GM18867 (cell line): ENCODE data around the gene DPYD.
A peak's percentile ranks its signal among the peaks of the same experiment; 100 is the strongest.

Experiments used
- ATAC-seq: cut with Tn5 transposase; IDR thresholded peaks from one replicate; pipeline ENCODE4 v1.9.1; 2021; ENCODE audit warnings: mild to moderate bottlenecking, moderate library complexity; ENCODE audit not compliant: unreplicated experiment

DPYD gene

DNA sequence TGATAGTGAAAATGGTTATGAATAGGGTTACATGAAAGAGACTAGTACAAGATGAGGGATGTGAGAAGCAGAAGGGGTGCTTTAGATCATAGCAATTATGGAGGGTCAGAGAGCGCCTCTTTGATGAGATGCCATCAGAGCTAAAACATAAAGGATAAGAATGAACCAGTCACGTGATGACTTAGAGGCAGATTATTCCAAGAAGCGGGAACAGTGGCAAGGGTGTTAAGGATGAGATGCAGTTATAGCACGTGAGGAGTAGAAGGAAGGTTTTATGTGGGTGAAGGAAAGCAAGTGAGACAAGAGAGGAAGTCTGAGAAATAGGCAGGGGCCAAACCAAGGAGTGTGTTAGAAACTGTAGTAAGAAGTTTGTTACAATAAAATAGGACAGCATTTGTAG lies 360.1 kb downstream of the DPYD start:
- ATAC-seq: no peak

DNA sequence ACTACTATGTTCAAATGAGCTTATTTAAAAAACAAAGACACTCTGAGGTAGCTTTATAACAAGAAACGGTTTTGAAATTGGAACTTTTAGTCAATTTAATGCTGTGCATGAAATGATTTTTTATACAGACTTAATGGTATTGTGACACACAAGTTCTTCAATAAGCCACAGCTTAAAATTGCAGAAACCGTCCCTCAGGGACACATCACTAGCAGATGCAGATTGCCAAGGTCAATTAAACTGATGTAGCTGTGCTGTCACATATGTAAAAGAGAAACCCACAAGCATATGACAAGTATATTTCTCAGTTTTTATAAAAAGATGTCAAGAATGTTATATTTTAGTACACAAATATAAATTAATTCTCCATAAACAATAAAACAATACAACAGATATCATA lies 366.9 kb downstream of the DPYD start:
- ATAC-seq: no peak

DNA sequence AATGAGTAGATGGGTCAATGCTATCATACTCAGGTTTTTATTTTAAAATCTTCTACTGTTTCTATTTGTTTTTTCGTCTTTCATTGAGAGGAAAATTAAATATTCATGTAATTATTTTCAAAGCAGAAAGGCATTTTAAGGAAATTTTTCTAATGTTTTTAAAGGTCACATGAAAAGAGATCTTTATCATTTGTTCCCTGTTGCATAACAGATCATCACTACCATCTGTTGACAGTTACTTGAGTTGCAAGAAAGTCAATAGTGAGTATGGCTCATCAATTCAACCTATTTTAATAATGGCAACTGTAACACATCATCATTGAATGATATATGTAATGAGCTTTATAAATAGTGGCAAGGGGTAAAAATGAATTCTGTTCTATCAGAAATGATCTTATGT lies 369.7 kb downstream of the DPYD start:
- no peak for ATAC-seq

DNA sequence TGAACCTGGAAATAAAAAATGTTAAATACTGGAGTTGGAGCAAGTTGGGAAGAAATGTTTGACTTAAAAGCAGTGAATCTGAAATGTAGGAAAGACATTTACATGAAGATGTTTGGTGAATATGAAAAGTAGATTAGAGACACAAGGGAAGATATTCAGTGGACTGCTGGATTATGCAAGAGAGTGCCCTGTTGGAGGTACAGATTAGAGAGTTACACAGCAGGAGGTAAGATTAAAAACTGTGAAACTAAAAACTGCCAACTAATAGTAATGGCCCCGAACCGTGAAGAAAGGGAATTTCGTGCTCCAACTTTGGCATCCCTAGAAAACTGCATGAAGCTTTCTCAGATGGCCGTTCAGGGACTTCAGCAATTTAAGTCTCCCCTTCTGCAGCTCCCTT lies 375.4 kb downstream of the DPYD start:
- ATAC-seq: no peak

DNA sequence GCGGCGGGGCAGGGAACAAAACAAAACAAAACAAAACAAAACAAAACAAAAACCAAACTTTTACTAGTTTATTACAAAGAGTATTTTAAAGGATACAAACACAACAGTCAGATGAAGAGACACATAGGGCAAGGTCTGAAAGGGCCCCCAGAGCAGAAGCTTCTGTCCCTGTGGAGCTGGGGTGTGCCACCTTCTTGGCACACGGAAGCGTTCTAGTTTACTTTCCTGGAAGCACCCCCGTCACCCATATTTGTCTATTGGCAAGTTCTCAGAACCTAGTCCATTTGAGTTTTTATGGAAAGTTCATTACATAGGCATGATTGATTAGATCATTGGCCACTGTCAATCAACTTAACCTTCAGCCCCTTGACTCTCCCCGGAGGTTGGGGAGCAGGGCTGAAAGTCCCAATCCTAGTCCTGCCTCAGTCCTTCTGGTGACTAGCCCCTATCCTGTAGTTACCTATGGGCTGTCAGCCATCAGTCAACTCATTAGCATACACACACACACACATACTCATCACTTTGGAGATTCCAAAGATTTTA lies 380.4 kb downstream of the DPYD start:
- ATAC-seq: no peak

DNA sequence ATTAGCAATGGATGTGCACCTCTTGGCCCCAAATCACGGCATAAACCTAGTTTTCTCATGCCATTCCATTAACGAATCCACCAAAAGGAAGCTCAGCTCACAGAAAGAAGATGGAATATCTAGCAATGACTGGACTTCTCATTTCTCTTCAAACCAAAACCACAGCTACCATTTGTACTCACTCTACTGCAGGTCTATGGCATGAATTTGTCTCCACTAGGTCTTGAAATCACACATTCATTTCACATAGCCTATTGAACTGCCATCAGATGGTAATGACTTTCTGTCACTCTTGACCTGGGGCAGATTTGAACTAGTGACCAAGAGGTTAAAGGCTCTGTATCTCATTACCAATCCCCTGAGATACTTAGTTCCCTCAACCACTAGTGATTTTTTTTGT lies 382.7 kb downstream of the DPYD start:
- ATAC-seq: no peak

DNA sequence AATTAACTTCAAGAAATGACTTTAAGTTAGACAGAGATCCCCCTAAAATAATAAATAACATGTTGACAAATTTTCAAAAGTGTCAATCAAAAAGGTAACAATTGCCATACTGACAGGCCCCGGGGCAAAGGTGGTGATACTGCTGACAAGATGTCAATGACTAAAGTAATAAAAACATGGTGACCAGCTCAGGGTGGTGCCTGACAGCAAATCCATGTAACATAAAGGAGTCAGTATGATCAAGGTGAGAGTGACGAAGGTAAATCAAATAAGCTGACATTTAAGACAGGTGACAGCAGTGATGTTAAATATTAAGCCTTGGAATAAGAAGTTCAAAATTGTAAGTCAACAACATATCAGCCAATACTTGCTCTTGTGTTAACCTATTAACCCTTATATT lies 387.5 kb downstream of the DPYD start:
- no peak for ATAC-seq

DNA sequence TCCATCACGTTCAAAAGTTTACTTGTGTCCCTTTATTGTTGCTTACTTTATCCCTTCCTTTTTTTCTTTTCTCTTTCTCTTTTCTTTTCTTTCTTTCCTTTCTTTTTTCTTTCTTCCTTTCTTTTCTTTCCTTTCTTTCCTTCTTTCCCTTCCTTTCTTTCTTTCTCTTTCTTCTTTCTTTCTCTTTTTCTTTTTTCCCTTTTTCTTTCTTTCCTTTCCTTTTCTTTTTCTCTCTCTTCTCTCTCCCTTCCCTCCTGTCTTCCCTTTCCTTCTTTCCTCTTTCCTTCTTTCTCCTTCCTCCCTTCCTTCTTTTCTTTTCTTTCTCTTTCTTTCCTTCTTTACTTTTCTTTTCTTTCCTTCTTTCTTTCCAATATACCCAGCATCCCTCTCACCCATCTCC lies 391.2 kb downstream of the DPYD start:
- ATAC-seq: no peak

DNA sequence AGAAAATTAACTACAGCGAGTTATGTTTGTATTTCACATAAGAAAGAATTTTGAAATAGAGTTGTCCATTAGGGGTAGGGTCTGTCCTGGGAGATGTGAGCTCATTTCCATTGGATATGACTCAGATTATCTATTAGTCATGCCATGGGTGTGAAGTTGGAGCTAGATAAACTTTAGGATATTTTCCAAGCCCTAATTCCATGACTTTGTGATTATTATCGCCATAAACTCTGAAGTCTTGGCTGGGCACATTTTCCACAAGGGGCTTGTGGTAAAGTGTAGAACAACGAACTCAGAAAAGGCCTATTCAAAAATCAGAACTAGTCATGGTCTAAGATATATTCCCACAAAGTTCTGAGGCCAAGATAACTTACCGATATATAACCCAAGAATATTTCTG lies 396.6 kb downstream of the DPYD start:
- no peak for ATAC-seq

DNA sequence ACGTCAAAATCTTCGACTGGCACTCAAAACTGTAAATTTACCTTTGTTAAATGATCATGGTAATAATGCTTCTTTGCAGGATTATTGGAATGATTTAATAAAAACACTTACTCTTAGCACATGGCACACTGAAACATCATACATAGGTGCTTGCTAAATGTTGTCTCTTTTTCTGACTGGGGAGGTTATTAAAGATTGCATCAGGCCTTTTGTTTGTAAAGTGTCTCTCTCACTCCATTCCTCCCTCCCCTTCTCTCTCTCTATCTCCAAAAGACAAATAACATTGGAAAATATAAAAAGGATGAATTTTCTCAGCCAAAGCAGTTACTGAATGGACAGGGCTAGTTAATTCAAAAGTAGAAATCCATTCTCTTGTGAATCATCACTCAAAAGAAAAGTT lies 404.2 kb downstream of the DPYD start:
- ATAC-seq: no peak

DNA sequence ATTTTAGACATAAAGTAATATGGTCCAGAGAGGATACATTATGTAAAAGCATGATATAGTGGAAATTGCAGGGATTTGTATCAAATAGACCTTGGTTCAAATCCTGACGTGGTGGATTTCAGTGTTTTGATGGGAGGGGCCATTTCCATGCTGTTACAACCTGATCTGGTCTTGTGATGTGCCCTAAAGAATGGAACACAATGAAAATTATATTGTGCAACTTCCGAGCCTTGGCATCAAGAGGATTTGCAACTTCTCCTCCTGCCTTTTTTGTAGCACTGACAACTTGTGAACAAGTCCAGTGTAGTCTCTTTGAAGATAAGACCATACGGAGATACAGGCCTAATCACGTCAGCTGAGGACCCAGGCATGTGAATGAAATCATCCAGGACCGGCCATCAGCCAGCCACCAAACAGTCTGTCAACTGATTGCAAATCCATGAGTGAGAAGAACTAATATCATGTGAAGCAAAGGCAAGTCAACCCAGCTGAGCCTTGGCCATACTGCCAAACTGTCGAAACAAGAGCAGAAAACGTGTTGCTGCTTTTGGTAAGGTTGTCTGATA lies 412.1 kb downstream of the DPYD start:
- ATAC-seq: no peak

DNA sequence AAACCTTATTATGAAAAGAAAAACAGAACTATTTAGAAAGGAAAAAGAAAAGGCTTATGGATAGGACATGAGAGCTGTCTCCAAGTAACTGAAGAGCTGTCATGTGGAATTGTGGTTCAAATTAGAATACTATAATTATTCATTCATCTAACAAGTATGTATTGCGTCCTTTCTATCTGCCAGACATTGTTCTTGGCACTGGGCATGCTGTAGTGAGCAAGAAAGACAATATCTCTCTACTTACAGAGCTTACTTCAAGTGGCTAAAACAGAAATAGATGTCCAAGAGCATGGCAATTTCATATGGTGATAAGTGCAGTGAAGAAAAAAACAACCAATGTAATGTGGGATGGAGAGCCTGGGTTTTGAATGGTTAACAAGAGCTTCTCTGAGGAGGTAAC lies 413.0 kb downstream of the DPYD start:
- ATAC-seq: no peak

DNA sequence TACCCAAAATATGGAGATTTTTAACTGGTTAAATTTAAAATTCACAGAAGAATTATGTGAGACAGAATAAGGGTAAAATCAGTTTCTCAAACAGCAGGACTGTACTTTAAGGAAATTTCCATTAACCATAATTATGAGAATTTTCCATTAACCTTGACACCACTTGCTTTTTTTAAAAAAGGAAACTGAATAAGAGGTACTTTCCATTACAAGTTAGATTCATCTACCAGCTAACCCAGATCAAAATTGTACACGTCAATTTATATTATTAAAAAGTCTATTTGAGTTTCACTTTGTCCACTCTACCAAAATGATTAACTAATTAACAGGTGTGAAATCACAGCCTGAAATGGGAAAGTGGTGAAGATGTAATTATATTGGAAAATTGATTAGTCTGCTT lies 414.5 kb downstream of the DPYD start:
- ATAC-seq: no peak

DNA sequence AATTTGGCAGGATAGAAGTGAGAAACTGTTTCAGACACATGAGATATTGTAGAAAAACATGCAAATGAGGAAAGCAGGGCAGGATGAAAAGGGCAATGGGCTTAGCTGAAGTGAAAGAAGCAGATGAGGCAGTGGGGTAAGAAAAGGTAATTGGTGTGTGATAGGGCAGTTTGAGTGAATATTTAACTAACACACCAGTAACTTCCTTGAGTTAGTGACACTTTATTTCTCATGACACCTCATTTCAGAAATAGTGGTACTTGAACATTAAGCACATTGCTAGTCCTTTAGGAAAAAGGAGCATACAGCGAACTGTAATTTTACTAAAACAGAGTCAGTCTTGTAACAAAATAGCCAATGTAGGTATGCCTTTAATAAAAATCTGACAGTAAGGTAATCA lies 415.0 kb downstream of the DPYD start:
- peak; percentile 91 for ATAC-seq

DNA sequence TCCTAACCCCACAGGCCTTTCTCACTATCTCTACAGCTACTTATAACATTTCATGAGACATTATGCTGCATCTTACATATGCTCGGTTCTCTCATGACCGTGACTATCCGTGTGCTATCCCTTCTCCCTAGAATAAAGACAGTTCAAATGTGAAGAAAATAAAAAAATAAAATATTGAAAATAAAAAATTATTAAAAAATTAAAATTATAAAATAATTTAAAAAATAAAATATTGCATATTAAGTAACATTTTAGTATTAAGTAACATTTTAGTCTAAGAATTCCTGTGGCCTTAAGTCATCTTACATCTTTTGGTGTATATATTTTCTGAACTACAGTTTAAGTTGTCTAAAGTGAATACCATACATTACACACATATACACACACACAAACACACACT lies 415.5 kb downstream of the DPYD start:
- ATAC-seq: no peak

DNA sequence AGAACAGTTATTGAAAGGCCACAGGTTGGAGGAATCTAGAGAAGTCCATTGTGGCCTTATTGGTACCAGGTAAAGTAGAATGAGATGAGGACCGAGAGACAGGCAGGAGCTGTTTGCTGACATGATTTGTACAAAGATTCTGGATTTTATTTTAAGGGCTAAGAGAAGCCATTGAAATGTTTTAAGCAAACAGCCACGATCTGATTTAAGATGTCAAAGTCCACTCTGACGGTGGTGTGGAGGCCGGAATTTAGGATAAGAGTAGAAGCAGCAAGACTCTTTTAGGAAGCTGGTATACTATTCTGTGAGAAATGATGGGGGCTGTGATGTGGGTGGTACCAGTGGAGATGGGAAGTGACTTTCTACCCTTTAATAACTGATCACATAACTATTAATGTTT lies 418.5 kb downstream of the DPYD start:
- ATAC-seq: no peak

DNA sequence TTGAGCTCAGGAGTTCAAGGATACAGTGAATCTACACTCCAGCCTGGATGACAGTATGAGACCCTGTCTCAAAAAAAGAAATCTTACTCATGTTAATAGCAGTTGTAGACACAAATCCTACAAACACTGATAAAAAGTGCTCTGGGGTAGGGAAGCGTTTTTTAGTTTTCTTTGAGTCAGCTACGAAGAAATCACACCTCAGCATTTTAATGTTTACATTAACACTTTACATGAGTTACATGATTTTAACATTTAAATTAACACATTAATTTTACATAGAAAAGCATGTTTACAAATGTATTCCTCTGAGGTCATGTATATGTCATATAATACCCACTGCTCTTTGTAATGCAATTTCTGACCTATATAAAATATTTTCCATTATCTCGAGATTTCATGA lies 419.2 kb downstream of the DPYD start:
- ATAC-seq: no peak

DNA sequence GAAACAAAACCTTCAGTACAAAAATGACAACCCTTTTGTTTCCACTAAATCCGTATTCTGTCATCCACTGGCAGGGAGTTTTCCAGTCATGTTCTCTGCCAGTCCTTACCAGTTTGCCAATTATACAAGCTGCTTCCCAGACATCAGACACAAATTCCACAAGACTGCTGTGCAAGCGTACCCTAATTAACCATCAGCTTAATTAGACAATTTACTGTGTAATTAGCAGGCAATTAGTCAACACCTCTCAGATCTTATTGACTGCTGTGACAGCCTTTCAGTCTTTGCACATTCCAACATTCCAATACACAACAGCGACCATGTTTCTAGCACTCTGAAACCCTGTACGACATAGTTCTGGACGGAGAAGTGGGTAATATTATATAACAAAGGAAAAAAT lies 420.1 kb downstream of the DPYD start:
- ATAC-seq: no peak

DNA sequence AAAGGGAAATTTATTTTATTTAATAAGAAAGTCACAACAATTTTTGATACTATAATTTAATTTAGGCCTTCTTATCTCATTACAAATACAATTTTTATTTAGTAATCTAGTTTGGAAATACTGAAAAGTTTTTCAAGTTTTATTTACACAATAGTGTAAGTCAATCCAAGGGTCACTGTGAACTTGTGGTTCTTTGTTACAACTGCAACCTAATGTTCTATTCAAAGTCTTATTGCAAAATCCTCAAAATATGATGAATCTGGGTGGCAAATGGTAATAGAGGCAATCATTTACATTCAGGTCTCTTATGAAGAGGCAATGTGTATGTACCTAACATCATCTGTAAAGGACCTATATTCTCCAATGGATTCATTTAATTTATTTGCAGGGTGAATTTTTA lies 421.2 kb downstream of the DPYD start:
- no peak for ATAC-seq

DNA sequence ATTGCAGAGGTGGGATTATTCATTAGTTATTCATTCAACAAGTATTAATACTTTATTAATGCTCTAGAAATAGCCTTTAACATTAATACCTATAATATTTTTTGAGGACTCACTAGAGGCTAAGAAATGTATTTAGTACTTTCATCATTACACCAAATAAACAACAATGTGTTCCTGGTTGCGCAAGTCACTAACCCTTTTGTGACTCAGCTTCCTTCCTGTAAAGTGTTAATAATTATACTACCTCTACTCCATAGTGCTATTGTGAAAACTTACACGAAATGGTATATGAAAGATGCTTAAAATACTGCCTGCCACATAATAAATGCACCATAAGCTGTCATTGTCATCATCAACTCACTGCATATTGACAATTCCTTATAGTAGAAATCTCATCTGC lies 431.0 kb downstream of the DPYD start:
- no peak for ATAC-seq

DNA sequence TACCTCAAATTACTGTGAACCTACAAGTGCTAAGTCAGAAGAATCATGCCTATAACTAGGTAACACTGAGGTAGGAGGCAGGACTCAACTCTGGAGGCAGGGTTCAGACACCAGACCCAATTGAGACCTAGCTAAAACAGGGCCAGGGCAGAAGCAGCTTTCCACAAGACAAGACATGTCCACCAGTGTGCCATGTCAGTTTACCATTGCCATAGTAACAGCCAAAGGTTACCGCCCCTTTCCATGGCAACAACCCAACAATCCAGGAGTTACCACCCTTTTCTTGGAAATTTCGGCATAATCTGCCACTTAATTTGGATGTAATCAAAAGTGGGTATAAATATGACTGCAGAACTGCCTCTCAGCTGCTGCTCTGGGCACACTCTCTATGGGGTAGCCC lies 432.3 kb downstream of the DPYD start:
- no peak for ATAC-seq

DNA sequence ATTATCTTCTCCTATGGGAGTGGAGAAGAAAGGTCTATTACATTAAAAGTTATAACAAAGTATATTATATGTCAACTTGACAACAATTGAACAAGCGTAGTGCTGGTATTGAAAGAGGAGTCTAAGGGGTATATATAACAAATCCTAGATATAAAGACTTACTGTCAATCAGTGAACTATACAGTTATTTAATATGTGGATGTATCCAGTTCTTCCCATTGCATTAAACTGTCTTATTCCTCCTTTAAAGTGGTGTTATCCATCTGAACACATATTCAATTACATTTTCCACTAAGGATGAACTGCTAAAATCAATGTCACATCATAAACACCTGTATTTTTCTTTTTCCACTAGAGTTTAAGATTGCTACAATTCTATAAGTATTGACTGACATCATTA lies 438.8 kb downstream of the DPYD start:
- ATAC-seq: no peak

DNA sequence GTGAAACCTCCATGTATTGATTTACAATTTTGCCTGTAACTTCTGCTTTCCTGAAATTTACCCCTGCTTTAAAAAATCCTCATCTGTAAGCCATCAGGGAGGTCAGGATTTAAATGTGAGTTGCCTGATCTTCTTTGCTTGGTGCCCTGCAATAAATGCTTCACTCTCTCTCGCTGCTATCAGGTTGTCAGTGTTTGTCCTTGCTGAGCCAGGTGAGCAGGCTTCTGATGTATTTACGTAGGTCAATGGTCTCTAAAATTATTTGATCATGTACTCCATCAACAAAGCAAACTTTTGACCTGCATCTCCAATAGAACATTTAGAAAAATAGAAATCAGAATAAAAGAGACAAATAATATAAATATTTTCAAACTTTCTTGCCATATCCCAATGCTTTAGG lies 453.4 kb downstream of the DPYD start:
- ATAC-seq: no peak

DNA sequence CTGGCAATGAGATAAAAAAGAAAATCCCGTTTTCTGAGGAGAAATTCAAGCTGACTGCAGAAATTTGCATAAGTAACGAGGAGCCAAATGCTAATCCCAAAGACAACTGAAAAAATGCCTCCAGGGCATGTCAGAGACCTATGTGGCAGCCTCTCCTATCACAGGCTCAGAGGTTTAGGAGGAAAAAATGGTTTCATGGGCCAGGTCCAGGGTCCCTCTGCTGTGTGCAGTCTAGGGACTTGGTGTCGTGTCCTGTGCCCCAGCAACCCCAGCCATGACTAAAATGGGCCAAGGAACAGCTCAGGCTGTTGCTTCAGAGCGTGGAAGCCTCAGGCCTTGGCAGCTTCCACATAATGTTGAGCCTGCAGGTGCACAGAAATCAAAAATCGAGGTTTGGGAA lies 456.5 kb downstream of the DPYD start:
- ATAC-seq: no peak
